HEK293T (cell line): ENCODE data around the gene CYB561A3.

ENCODE experiments used
- ARNT ChIP-seq: fragments of 450-650 bp; IDR thresholded peaks from 2 replicates; pipeline ENCODE4 v1.6.1; 2017; ENCODE audit warnings: mild to moderate bottlenecking
- BHLHE40 ChIP-seq: fragments of 450-650 bp; IDR thresholded peaks from 2 replicates; pipeline ENCODE4 v1.6.1; 2016; ENCODE audit warnings: mild to moderate bottlenecking, moderate library complexity, borderline replicate concordance
- CTBP1 ChIP-seq: fragments of 450-650 bp; IDR thresholded peaks from 2 replicates; pipeline ENCODE4 v1.6.1; 2016; ENCODE audit warnings: borderline replicate concordance
- ELF4 ChIP-seq: fragments of 450-650 bp; IDR thresholded peaks from 2 replicates; pipeline ENCODE4 v1.6.1; 2017; ENCODE audit warnings: antibody characterized with exemption
- FOXA1 ChIP-seq: fragments of 450-650 bp; IDR thresholded peaks from 2 replicates; pipeline ENCODE4 v1.6.1; 2016; ENCODE audit warnings: mild to moderate bottlenecking
- FOXK2 ChIP-seq: fragments of 450-650 bp; IDR thresholded peaks from 2 replicates; pipeline ENCODE4 v1.6.1; 2016; ENCODE audit warnings: mild to moderate bottlenecking
- FOXM1 ChIP-seq: fragments of 450-650 bp; IDR thresholded peaks from 2 replicates; pipeline ENCODE4 v1.6.1; 2017; ENCODE audit warnings: mild to moderate bottlenecking, borderline replicate concordance
- LEF1 ChIP-seq: fragments of 450-650 bp; IDR thresholded peaks from 2 replicates; pipeline ENCODE4 v1.6.1; 2017; ENCODE audit warnings: mild to moderate bottlenecking, borderline replicate concordance
- PKNOX1 ChIP-seq: fragments of 450-650 bp; IDR thresholded peaks from 2 replicates; pipeline ENCODE4 v1.6.1; 2016
- SP1 ChIP-seq: fragments of 450-650 bp; IDR thresholded peaks from 2 replicates; pipeline ENCODE4 v1.6.1; 2017
- SUZ12 ChIP-seq: fragments of 450-650 bp; IDR thresholded peaks from 2 replicates; pipeline ENCODE4 v1.6.1; 2016; ENCODE audit warnings: mild to moderate bottlenecking
- TARDBP ChIP-seq: fragments of 450-650 bp; IDR thresholded peaks from 2 replicates; pipeline ENCODE4 v1.6.1; 2016
- ZNF384 ChIP-seq: fragments of 450-650 bp; IDR thresholded peaks from 2 replicates; pipeline ENCODE4 v1.6.1; 2016

- TF ChIP-seq FOXK2 (no peak), LEF1 (no peak), FOXM1 (no peak), SUZ12 (no peak), TARDBP (no peak), ARNT (no peak), CTBP1 (no peak), ZNF384 (no peak), SP1 (no peak), ELF4 (no peak), BHLHE40 (no peak), PKNOX1 (no peak), FOXA1 (no peak)
Measured at GRCh38 chr11:61339490-61339878, 22.2 kb downstream of the CYB561A3 start.
